Measurements from ENCODE around the gene SLCO3A1.
A peak's percentile ranks its signal among the peaks of the same experiment; 100 is the strongest.

The SLCO3A1 gene

DNA sequence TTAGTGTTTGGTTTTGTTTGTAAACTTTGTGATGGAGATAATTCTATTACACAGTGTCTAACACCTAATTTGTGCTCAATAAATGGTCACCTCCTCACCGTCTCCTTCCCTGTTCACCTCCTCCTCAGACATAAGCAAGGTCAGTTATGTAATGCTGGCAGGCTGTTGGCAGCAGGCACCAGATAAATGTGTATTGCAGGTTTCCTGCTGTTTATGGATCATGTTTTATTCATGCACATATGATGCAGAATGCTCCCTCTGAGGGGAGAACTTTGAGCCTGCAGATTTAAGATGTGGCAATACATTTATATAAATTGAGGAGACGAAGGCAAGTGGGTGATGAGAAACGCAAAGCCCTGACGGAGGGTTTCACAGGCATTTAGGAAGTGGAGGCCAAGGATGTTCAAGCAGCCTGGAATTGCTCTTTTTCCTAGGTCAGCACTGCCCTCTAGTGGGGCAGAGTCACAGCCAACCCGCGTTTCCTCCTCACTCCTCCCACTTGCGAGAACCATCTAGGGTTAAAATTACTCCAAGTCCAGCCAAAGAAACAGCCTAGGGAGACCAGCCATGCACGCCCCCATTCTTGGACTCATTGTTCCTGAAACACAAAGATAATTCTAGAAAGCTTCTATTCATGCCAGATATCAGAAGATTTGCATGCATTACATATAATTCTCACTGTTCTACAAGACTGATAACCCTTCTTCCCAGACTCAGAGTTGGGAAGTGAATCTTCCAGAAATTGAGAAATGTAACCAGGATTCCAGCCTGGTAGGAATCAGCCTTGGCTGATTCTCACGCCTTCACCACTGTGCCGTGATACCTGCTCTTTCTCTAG is 228.7 kb downstream of the SLCO3A1 start:
- TF ChIP-seq, protein P1, sequence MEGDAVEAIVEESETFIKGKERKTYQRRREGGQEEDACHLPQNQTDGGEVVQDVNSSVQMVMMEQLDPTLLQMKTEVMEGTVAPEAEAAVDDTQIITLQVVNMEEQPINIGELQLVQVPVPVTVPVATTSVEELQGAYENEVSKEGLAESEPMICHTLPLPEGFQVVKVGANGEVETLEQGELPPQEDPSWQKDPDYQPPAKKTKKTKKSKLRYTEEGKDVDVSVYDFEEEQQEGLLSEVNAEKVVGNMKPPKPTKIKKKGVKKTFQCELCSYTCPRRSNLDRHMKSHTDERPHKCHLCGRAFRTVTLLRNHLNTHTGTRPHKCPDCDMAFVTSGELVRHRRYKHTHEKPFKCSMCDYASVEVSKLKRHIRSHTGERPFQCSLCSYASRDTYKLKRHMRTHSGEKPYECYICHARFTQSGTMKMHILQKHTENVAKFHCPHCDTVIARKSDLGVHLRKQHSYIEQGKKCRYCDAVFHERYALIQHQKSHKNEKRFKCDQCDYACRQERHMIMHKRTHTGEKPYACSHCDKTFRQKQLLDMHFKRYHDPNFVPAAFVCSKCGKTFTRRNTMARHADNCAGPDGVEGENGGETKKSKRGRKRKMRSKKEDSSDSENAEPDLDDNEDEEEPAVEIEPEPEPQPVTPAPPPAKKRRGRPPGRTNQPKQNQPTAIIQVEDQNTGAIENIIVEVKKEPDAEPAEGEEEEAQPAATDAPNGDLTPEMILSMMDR (IDR thresholded peaks at IDR 0.05; ENCODE audit: low read depth, low read length, missing control alignments) = peak; percentile 79
- H3K4me3 ChIP-seq (replicated peaks; ENCODE audit: low read depth, low read length) = no peak overlapping the region
- peak; percentile 26 for DNase-seq (ENCODE audit: extremely low read depth, low read depth)

DNA sequence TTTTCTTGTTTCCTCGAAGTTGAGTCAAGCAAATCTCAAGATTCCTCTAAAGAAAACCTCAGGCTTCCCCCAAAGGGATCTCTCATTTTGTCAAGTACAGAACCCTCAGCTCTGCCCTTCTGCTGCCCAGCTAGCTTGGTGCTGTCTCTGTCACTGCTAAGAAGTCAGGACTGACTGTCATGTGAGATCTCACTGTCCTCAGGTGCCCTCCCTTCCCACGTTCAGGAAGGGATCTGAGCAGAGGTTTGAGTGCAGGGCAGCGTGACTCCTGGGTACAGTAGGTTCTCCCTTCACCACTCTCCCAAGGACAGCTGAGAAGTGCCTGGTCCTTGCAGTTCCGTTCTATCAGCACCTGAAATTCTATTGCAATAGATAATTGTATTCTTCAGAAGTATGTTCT is 229.7 kb downstream of the SLCO3A1 start:
- H3K4me3 ChIP-seq (replicated peaks; ENCODE audit: low read depth, low read length) = no peak overlapping the region
- TF ChIP-seq, protein P1 (IDR thresholded peaks at IDR 0.05; ENCODE audit: low read depth, low read length, missing control alignments) = no peak
- no peak for DNase-seq (ENCODE audit: extremely low read depth, low read depth)

DNA sequence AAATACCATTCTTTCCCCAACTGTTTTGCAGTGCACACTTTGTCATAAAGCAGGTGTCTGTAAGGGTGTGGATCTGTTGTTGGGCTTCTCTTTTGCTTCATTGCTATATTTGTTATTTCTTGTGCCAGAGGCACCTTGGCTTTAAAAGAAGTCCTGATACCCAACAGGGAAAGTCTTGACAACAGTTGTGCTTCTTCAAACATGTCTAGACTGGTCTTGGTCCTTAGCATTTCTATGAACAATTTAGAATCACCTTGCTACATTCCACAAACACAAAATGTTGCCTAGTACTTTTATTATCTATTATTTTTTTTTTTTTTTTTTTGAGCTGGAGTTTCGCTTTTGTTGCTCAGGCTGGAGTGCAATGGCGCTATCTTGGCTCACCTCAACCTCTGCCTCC is 233.7 kb downstream of the SLCO3A1 start:
- TF ChIP-seq, protein P1 (IDR thresholded peaks at IDR 0.05; ENCODE audit: low read depth, low read length, missing control alignments) = no peak
- no peak for DNase-seq (ENCODE audit: extremely low read depth, low read depth)
- H3K4me3 ChIP-seq (replicated peaks; ENCODE audit: low read depth, low read length) = no peak overlapping the region

DNA sequence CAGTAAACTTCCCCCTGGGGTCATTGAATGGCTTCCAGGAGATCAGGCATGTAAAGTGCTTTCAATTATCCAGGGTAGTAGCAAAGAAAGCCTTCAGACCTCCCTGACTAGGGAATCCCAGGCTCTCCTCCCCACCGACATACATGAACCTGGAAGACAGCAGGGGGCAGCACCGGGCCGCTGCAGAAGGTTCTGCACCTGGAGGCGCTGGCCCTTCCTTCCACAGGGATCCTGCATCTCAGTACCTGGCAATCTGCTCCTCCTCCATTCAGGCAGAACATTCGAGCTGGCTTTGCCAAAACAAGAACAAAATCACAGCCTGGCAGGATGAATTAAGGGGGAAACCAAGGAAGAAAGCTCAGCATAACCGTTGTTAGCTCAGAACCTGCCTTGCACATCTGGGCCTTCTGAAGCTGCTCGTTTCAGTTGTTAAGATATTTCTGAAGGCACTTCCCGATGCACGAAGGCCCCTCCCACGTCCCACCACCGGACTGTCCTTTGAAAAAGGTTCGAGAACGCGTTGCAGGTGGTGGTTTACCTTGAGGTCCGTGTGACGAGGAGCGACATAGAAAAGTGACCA is 237.7 kb downstream of the SLCO3A1 start:
- H3K4me3 ChIP-seq (replicated peaks; ENCODE audit: low read depth, low read length) = no peak overlapping the region
- TF ChIP-seq, protein P1 (IDR thresholded peaks at IDR 0.05; ENCODE audit: low read depth, low read length, missing control alignments) = peak; percentile 44
- no peak for DNase-seq (ENCODE audit: extremely low read depth, low read depth)

DNA sequence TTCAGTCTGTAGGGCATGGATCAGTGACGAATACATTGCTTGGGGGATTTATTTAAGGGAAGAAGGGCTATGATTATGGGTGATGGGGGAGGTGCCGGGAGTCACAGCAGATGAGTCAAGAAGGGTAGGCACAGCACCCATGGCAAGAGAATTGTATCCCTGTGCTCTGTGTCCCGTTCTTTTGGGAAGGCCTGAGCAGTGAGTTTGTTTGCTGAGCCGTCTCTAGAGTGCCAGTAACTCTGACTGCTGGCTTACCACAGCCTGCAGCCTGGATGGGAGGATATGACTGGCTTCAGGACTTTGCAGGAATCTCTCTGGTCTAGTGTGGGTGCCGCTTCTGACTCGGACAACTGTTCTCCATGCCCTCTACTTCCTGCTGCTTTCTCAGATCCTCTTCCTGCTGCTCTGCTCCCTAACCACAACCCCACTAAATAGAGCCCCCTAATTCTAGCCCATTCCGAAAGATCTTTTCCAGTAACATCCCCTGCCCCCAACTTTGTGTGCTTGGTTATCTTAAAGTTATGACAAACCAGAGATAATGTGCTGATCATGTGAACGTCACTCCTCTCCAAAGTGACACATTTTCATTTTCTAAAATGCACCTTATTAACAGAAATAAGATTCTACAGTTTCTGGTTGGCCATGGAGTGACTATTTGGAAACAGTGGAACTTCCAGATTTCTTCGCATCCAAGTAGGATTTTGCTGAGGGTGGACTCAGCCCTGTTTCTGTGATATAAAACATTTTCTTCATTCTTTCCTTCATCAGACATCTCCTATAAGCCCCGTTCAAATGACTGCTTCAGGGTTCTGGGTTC is 239.0 kb downstream of the SLCO3A1 start:
- TF ChIP-seq, protein P1 (IDR thresholded peaks at IDR 0.05; ENCODE audit: low read depth, low read length, missing control alignments) = no peak
- H3K4me3 ChIP-seq (replicated peaks; ENCODE audit: low read depth, low read length) = no peak overlapping the region
- DNase-seq (ENCODE audit: extremely low read depth, low read depth) = no peak

DNA sequence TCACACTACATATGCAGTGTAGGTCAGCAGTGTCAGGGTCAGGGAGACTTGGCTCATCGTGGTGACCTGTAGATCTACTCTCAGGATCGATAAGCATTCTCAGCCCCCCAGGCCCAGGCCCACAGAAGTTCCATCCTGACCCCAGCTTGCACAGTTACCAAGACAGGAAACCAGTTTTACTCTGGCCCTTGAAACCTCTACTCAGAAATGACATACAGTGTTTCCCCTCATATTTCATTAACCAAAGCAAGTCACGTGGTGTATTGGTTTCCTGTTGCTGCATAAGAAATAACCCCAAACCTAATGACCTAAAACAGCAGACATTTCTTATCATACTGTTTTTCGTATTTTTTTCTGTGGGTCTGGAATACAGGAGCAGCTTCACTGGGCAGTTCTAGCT is 242.2 kb downstream of the SLCO3A1 start:
- DNase-seq (ENCODE audit: extremely low read depth, low read depth) = no peak
- H3K4me3 ChIP-seq (replicated peaks; ENCODE audit: low read depth, low read length) = no peak overlapping the region
- TF ChIP-seq, protein P1 (IDR thresholded peaks at IDR 0.05; ENCODE audit: low read depth, low read length, missing control alignments) = no peak
